GM18858 (cell line): ENCODE results near the gene ITGB4.

ENCODE experiments used
- ATAC-seq: cut with Tn5 transposase; IDR thresholded peaks from one replicate; pipeline ENCODE4 v1.9.1; 2021; ENCODE audit not compliant: unreplicated experiment

ITGB4 gene

GRCh38 chr17:75784473-75785015, 63.3 kb downstream of the ITGB4 start, which contains the start of gene UNK:
UNK (plus strand) TSS chr17:75784806; CDS start chr17:75784881, 75 bp downstream.
- peak; percentile 30 for ATAC-seq

GRCh38 chr17:75785016-75785890, 64.0 kb downstream of the ITGB4 start:
- ATAC-seq = peak; percentile 28

GRCh38 chr17:75791254-75791653, 70.0 kb downstream of the ITGB4 start:
- no peak for ATAC-seq

- ATAC-seq = no peak
Observed at GRCh38 chr17:75793460-75793859, 72.2 kb downstream of the ITGB4 start.

GRCh38 chr17:75795820-75796607, 74.8 kb downstream of the ITGB4 start:
- no peak for ATAC-seq

GRCh38 chr17:75799402-75799801, 78.1 kb downstream of the ITGB4 start:
- no peak for ATAC-seq

- ATAC-seq = no peak
Observed at GRCh38 chr17:75803883-75804282, 82.6 kb downstream of the ITGB4 start.

- no peak for ATAC-seq
Observed at GRCh38 chr17:75806822-75807500, 85.7 kb downstream of the ITGB4 start.
